Adrenal gland (tissue), 12 donors: ENCODE measurements around the gene HOXA6. TPM values are rescaled to one million over a fixed set of nuclear protein-coding genes. Genes with fewer than 3 reads are reported as not detected.

ENCODE experiments used
- DNase-seq, 7 donors: peaks; one replicate each; pipeline ENCODE4 v3.0.0-alpha.2; 2019 to 2020
- H3K27ac ChIP-seq, 5 donors: fragments of 200-600 bp; sonication (generic) in 4 of 5; 1 replicate in 3 of 5; 2 replicates in 2 of 5; pipeline versions ENCODE4 v1.5.1 to v1.8.0; 2016 to 2020; ENCODE audit warnings: mild to moderate bottlenecking in 1 of 5
- H3K27me3 ChIP-seq: fragments of 200-600 bp; 2 replicates; pipeline ENCODE4 v1.8.0; 2021
- H3K36me3 ChIP-seq, 2 donors: fragments of 200-600 bp; replicated peaks in 1 of 2; 1 replicate in 1 of 2; 2 replicates in 1 of 2; pipeline versions ENCODE4 v1.5.1 to v1.8.0; 2018 to 2022
- H3K4me1 ChIP-seq, 2 donors: fragments of 200-600 bp; replicated peaks in 1 of 2; 1 replicate in 1 of 2; 2 replicates in 1 of 2; pipeline versions ENCODE4 v1.5.1 to v1.8.0; 2018 to 2021
- H3K4me3 ChIP-seq, 4 donors: fragments of 200-600 bp; sonication (generic) in 3 of 4; one replicate each; pipeline ENCODE4 v1.5.1; 2016 to 2018
- H3K9me3 ChIP-seq, 3 donors: fragments of 200-600 bp; sonication (generic) in 1 of 3; replicated peaks in 1 of 3; 1 replicate in 2 of 3; 2 replicates in 1 of 3; pipeline versions ENCODE4 v1.5.1 to v1.8.0; 2016 to 2021
- CTCF ChIP-seq, 6 experiments: fragments of 450-650 bp in 4 of 6; fragments of 200-600 bp in 2 of 6; sonication (generic) in 1 of 6; IDR thresholded peaks; 1 replicate in 5 of 6; 2 replicates in 1 of 6; pipeline versions ENCODE4 v1.5.1 to v1.8.0; 2016 to 2021; ENCODE audit warnings: antibody characterized with exemption in 6 of 6, mild to moderate bottlenecking in 2 of 6, moderate library complexity in 1 of 6
- POLR2A ChIP-seq, 2 donors: fragments of 450-650 bp; IDR thresholded peaks; one replicate each; pipeline ENCODE4 v1.6.1; 2017; ENCODE audit warnings: antibody characterized with exemption in 2 of 2, mild to moderate bottlenecking in 2 of 2, moderate library complexity in 1 of 2
- WGBS, 4 donors: extraction: QIAGEN DNeasy Blood & Tissue Kit in 2 of 4; methylation state at CpG; one replicate each; pipeline versions ENCODE4 v1.1.5 to v1.1.7; 2013 to 2017; 5-methylcytosine and 5-hydroxymethylcytosine counted together
- intact Hi-C, 2 donors: fragments of 100-400 bp; cut with DNase I; formaldehyde crosslinking; loops; one replicate each; pipeline versions ENCODE4 v1.14.1 to v1.15.0; 2022 to 2023
- polyA plus RNA-seq, 3 donors: library from polyadenylated mRNA; stranded (reverse); fragments of 200-250 nt in 2 of 3; fragments of 350-450 nt in 1 of 3; fragmentation: Illumina TruSeq in 1 of 3; extraction: RNeasy Lipid Tissue Mini Kit (QIAGEN cat#74804) in 1 of 3; gene quantifications; one replicate each; pipeline ENCODE4 v1.2.3, GENCODE V29; 2013 to 2014
- total RNA-seq, 9 donors: library from RNA; depleted of rRNA in 4 of 9; stranded (reverse); fragments of >200 nt in 4 of 9; fragments of 120-200 nt in 1 of 9; fragmentation: NEBNext Ultra II Directional in 1 of 9; extraction: Animal tissue kit (Norgen Biotek cat#: 25700) in 1 of 9; gene quantifications; one replicate each; pipeline versions ENCODE4 v1.1.0 to v1.2.4, GENCODE V29; 2013 to 2023
- donor health status: healthy with polysubstance abuse.
- donor health status: Bipolar disorder and iron deficiency.
- donor health status: DM: yes; HTN: yes; CAD: no.
- donor health status: DM: no; HTN: no; CAD: no.
- donor health status: DM: no; HTN: no; CAD: no.
- donor health status: DM: yes; HTN: yes; CAD: no.

HOXA6 gene
- total and polyA plus RNA-seq, 12 donors: 1.3 to 27.2 (median 14.8) TPM

DNA sequence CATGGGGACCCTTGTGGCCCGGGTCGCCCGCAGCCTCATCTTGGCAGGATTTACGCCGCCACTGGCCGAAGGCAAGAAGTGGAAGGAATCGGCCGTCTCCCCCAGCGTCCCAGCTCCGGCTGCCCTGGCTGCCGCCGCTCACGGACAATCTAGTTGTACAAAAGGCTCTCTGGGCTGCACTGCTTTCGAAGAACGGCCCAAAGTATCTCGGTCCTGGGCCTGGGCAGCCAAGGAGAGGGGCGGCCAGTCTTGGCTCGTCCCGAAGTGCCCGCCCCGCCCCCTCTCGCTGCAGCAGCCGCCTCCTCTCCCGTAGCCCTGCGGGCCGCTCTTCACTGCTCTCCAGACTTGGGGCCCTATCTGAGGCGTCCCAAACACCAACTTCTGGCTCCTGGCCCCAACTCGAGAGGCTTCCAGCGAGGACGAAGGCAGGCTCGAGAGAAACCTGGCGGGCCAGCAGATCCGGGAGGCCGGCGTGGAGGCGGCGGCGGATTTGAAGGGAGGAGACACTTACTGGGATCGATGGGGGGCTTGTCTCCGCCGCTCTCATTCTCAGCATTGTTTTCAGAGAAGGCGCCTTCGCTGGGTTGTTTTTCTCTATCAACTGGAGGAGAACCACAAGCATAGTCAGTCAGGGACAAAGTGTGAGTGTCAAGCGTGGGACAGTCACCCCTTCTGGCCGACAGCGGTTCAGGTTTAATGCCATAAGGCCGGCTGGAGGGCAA, 17.0 kb upstream of the HOXA6 start:
- DNase-seq: peak in 2 of 7 donors; percentile 34 to 48
- peaks cover 4 to 24% of the 10 kb centered on the region in 2 donors for H3K4me1 ChIP-seq

GRCh38 chr7:27164045-27164366, 16.4 kb upstream of the HOXA6 start:
- Histone ChIP-seq H3K27ac (peak overlapping the region in 2 of 5 donors; percentile 74), H3K9me3 (no peaks in the 10 kb centered on the region), H3K27me3 (peaks cover 38% of the 10 kb centered on the region), H3K4me1 (peaks cover 4 to 24% of the 10 kb centered on the region in 2 donors), H3K36me3 (no peaks in the 10 kb centered on the region), H3K4me3 (peak overlapping the region in 2 of 4 donors; percentile 7 to 60)
- intact Hi-C loops: loop anchor here (5.0 to 10.0 kb wide), 4 partner anchors 789 to 1279 kb away; no protein-coding TSS in a partner anchor
- WGBS, 4 donors: 52 to 61% (median 58%) methylated on average over 12 of the region's 12 CpGs
- DNase-seq: no peak
- no peak for TF ChIP-seq CTCF (IDR thresholded peaks at IDR 0.05)
- TF ChIP-seq POLR2A (IDR thresholded peaks at IDR 0.05): no peak

More for the DNA sequence above, 17.0 kb upstream of the HOXA6 start:
- intact Hi-C loops: loop anchor here (5.0 to 10.0 kb wide), 4 partner anchors 790 to 1280 kb away; no protein-coding TSS in a partner anchor
- Histone ChIP-seq H3K4me3 (peak overlapping the region in 2 of 4 donors; percentile 43 to 60), H3K27ac (peak overlapping the region in 3 of 5 donors; percentile 5 to 74 (median 74)), H3K27me3 (peaks cover 43% of the 10 kb centered on the region), H3K36me3 (no peaks in the 10 kb centered on the region), H3K9me3 (no peaks in the 10 kb centered on the region)
- TF ChIP-seq CTCF (IDR thresholded peaks at IDR 0.05) (peak in 2 of 6 experiments; percentile 9 to 22), POLR2A (IDR thresholded peaks at IDR 0.05) (no peak)
- 22 to 40% (median 23%) methylated on average over 23 to 47 of the region's 47 CpGs for WGBS, 4 donors

GRCh38 chr7:27163288-27164044, 15.9 kb upstream of the HOXA6 start:
- peak in 1 of 7 donors; percentile 14 for DNase-seq
- Histone ChIP-seq H3K36me3 (no peaks in the 10 kb centered on the region), H3K4me1 (peaks cover 4 to 24% of the 10 kb centered on the region in 2 donors), H3K27ac (peak overlapping the region in 1 of 5 donors; percentile 74), H3K27me3 (peaks cover 35% of the 10 kb centered on the region), H3K4me3 (peak overlapping the region in 1 of 4 donors; percentile 60), H3K9me3 (no peaks in the 10 kb centered on the region)
- WGBS, 4 donors: 72 to 84% (median 79%) methylated on average over 22 to 24 of the region's 24 CpGs
- intact Hi-C loops: loop anchor here (5.0 to 10.0 kb wide), 4 partner anchors 789 to 1279 kb away; no protein-coding TSS in a partner anchor
- no peak for TF ChIP-seq POLR2A (IDR thresholded peaks at IDR 0.05)
- TF ChIP-seq CTCF (IDR thresholded peaks at IDR 0.05): no peak
